Testis (tissue), 3 donors: ENCODE results near the gene P2RX1. TPM values are rescaled to one million over a fixed set of nuclear protein-coding genes. Genes with fewer than 3 reads are reported as not detected.

Experiments used
- DNase-seq: peaks from one replicate; pipeline ENCODE4 v3.0.0-alpha.2; 2019
- H3K27ac ChIP-seq, 2 donors: fragments of 200-600 bp; sonication (generic); one replicate each; pipeline ENCODE4 v1.5.1; 2019
- H3K27me3 ChIP-seq: fragments of 200-600 bp; sonication (generic); one replicate; pipeline ENCODE4 v1.5.1; 2019
- H3K36me3 ChIP-seq: fragments of 200-600 bp; sonication (generic); one replicate; pipeline ENCODE4 v1.5.1; 2017; ENCODE audit warnings: low read depth; ENCODE audit errors: missing control alignments
- H3K4me1 ChIP-seq: fragments of 200-600 bp; sonication (generic); one replicate; pipeline ENCODE4 v1.5.1; 2019
- H3K4me3 ChIP-seq, 2 donors: fragments of 200-600 bp; sonication (generic); one replicate each; pipeline ENCODE4 v1.5.1; 2017 to 2019
- H3K9me3 ChIP-seq: fragments of 200-600 bp; sonication (generic); one replicate; pipeline ENCODE4 v1.5.1; 2017
- POLR2A ChIP-seq: fragments of 450-650 bp; IDR thresholded peaks from one replicate; pipeline ENCODE4 v1.6.1; 2017; ENCODE audit warnings: antibody characterized with exemption, mild to moderate bottlenecking, moderate library complexity
- WGBS, 2 donors: methylation state at CpG; one replicate each; pipeline ENCODE4 v1.1.5; 2018; 5-methylcytosine and 5-hydroxymethylcytosine counted together
- intact Hi-C: fragments of 100-400 bp; cut with DNase I; formaldehyde crosslinking; loops from one replicate; pipeline ENCODE4 v1.15.1; 2023; ENCODE audit warnings: low total_unique reads
- polyA plus RNA-seq: library from polyadenylated mRNA; stranded (reverse); fragments of 350-450 nt; fragmentation: Illumina TruSeq; extraction: RNeasy Lipid Tissue Mini Kit (QIAGEN cat#74804); gene quantifications from one replicate; pipeline ENCODE4 v1.2.3, GENCODE V29; 2014; ENCODE audit warnings: low read depth, low replicate concordance; ENCODE audit not compliant: insufficient read depth
- total RNA-seq, 2 donors: library from RNA; depleted of rRNA; stranded (reverse); fragments of >200 nt; gene quantifications; one replicate each; pipeline ENCODE4 v1.2.3, GENCODE V29; 2016
- TF ChIP-seq, protein P1 (sequence below), 3 experiments: fragments of 450-650 bp in 2 of 3; fragments of 200-600 bp in 1 of 3; sonication (generic) in 1 of 3; IDR thresholded peaks; one replicate each; pipeline ENCODE4 v1.5.1; 2016 to 2019; ENCODE audit warnings: antibody characterized with exemption in 3 of 3, mild to moderate bottlenecking in 2 of 3, moderate library complexity in 1 of 3

The P2RX1 gene
- total and polyA plus RNA-seq, 3 donors from 2014 or later = 2.5 to 15.2 (median 5.0) TPM

- 51 to 52% methylated on average over 13 to 15 of the region's 15 CpGs for WGBS, 2 donors
- intact Hi-C loops = no loop called here
Measured at GRCh38 chr17:3896108-3896967, 19.9 kb downstream of the P2RX1 start.

DNA sequence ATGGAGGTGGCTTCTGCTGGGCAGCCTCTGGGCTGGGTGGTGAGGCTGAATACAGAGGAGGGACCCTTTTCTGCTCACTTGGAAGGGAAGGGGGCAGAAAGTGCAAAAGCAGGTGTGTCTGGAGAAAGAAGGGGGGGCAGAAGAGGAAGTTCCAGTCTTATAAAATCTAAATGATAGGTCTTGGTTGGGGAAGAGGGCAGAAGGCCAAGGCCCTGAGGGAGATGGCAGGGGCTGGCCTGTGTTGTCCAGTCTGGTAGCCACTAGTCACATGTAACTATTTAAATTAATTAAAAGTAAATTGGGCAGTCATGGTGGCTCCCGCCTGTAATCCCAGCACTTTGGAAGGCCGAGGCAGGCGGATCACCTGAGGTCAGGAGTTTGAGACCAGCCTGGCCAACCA, 20.9 kb downstream of the P2RX1 start:
- H3K36me3 ChIP-seq = no peaks in the 10 kb centered on the region
- intact Hi-C loops = no loop called here
- no peak overlapping the region for H3K4me3 ChIP-seq
- 84 to 95% methylated on average over 3 of the region's 3 CpGs for WGBS, 2 donors
- peaks cover 45% of the 10 kb centered on the region for H3K4me1 ChIP-seq
- no peaks in the 10 kb centered on the region for H3K27me3 ChIP-seq
- DNase-seq = no peak
- no peaks in the 10 kb centered on the region for H3K9me3 ChIP-seq
- peak overlapping the region; percentile 62 to 74 for H3K27ac ChIP-seq
- no peak for TF ChIP-seq POLR2A
- TF ChIP-seq, protein P1, sequence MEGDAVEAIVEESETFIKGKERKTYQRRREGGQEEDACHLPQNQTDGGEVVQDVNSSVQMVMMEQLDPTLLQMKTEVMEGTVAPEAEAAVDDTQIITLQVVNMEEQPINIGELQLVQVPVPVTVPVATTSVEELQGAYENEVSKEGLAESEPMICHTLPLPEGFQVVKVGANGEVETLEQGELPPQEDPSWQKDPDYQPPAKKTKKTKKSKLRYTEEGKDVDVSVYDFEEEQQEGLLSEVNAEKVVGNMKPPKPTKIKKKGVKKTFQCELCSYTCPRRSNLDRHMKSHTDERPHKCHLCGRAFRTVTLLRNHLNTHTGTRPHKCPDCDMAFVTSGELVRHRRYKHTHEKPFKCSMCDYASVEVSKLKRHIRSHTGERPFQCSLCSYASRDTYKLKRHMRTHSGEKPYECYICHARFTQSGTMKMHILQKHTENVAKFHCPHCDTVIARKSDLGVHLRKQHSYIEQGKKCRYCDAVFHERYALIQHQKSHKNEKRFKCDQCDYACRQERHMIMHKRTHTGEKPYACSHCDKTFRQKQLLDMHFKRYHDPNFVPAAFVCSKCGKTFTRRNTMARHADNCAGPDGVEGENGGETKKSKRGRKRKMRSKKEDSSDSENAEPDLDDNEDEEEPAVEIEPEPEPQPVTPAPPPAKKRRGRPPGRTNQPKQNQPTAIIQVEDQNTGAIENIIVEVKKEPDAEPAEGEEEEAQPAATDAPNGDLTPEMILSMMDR (IDR thresholded peaks at IDR 0.05) = no peak

More at GRCh38 chr17:3896108-3896967, 19.9 kb downstream of the P2RX1 start:
- TF ChIP-seq, protein P1 (IDR thresholded peaks at IDR 0.05) = no peak
- TF ChIP-seq POLR2A = no peak
- no peak for DNase-seq
- Histone ChIP-seq H3K9me3 (no peaks in the 10 kb centered on the region), H3K27me3 (no peaks in the 10 kb centered on the region), H3K36me3 (no peaks in the 10 kb centered on the region), H3K27ac (peak overlapping the region; percentile 51 to 60), H3K4me1 (peaks cover 38% of the 10 kb centered on the region), H3K4me3 (no peak overlapping the region)

DNA sequence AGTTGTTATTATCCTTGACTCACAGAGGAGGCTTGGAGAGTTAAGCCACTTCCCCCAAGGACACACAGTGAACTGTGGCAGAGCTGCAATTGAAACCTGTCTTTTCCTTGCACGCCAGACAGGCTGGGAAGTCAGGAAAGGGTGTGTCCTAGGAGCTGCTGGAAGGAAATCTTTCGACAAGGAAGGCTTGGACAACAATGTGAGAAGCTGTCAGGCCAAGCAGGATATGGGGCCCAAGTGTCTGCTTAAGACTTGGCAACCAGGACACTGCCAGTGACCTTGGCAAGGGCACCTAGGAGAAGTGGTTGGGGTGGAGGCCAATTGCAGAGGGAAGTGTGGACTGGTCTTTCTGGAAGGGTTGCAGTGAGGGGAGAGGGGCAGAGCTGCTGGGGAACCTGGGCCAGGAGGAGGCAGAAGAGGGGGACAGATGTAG, 21.3 kb downstream of the P2RX1 start:
- no peaks in the 10 kb centered on the region for H3K27me3 ChIP-seq
- WGBS, 2 donors = 32% methylated on average over 2 of the region's 2 CpGs
- H3K27ac ChIP-seq = peak overlapping the region; percentile 62 to 74
- intact Hi-C loops = no loop called here
- TF ChIP-seq, protein P1 (IDR thresholded peaks at IDR 0.05) = no peak
- TF ChIP-seq POLR2A = no peak
- H3K9me3 ChIP-seq = no peaks in the 10 kb centered on the region
- H3K4me3 ChIP-seq = no peak overlapping the region
- H3K4me1 ChIP-seq = peaks cover 49% of the 10 kb centered on the region
- no peaks in the 10 kb centered on the region for H3K36me3 ChIP-seq
- no peak for DNase-seq

DNA sequence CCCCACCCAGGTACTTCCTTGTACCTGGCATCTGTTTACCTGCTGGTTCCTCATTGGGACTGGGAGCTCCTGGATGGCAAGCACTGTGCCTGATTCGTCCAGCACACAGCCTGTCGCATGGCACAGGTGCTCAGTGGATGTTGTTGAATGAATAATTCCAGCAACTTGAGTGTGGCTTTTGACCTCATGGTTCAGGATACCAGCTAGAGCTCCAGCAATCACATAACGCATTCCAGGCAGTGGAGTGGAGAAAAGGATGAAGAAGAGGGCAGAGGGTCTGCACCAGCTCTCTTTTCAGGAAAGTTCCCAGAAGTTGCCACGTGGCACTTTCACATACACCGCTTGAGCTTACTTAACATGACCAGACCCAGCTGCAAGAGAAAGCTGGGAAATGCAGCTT, 22.1 kb downstream of the P2RX1 start:
- WGBS, 2 donors = 81 to 88% methylated on average over 3 to 5 of the region's 5 CpGs
- DNase-seq = no peak
- no peaks in the 10 kb centered on the region for H3K9me3 ChIP-seq
- TF ChIP-seq, protein P1 (IDR thresholded peaks at IDR 0.05) = no peak
- TF ChIP-seq POLR2A = no peak
- H3K27me3 ChIP-seq = no peaks in the 10 kb centered on the region
- H3K36me3 ChIP-seq = no peaks in the 10 kb centered on the region
- peak overlapping the region; percentile 74 to 75 for H3K27ac ChIP-seq
- intact Hi-C loops = no loop called here
- peaks cover 53% of the 10 kb centered on the region for H3K4me1 ChIP-seq
- no peak overlapping the region for H3K4me3 ChIP-seq
